HL-60 (cell line): Measurements from ENCODE around the gene FOXO3.

Experiments
- CTCF ChIP-seq: IDR thresholded peaks from one replicate; pipeline ENCODE4 v1.5.1; 2011; ENCODE audit warnings: low read length, control low read depth, inconsistent platforms; ENCODE audit not compliant: insufficient read depth
- GABPA ChIP-seq: IDR thresholded peaks from 2 replicates; pipeline ENCODE4 v1.6.1; 2012; ENCODE audit warnings: low read depth

- TF ChIP-seq CTCF (no peak), GABPA (no peak)
Observed at GRCh38 chr6:108578166-108578565, 17.4 kb downstream of the FOXO3 start.
